ENCODE results near the gene ZNF691. TPM values are rescaled to one million over a fixed set of nuclear protein-coding genes. Genes with fewer than 3 reads are reported as not detected.
A peak's percentile ranks its signal among the peaks of the same experiment; 100 is the strongest.
"Not testable (repeated sequence)": the region's sequence is repeated elsewhere in the genome, so short reads cannot be mapped to it uniquely, and the experiment has no call there.

Gene ZNF691
- total RNA-seq, 1 experiment from 2014 or later, result 13.5 TPM

DNA sequence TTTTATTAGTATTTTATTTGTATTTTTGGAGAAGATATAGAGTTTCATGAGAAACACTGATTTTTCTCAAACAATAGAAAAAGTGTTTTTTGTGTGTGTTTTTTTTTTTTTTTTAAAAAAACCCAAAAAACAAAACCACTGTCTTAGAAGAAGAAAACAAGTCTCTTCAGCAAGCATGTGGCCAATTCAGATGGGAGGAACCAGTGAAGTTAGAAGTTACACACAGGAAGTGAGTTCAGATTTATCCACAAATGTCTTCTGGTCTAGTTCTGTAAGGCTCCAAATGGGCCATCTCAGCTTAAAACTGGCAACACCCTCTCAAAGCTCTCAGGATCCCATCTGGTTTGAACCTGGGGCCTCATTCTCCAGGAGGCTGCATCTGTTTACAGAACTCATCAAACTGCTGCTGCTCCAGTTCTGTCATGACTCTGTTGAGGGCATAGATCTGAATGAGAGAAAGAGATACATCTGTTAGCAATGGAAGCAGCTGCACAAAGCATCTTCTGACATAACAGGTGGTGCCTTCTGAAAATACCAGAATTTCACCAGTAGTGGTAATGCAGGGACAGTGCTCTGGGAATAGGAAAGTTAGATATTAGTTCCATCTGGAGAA, 39.3 kb upstream of the ZNF691 start:
- no peaks in the 10 kb centered on the region for H3K9me3 ChIP-seq (ENCODE audit: low read depth, low read length, poor library complexity, severe bottlenecking)
- TF ChIP-seq EZH2 (IDR thresholded peaks at IDR 0.05; ENCODE audit: borderline replicate concordance, low read depth, low read length, poor library complexity, severe bottlenecking), result no peak
- TF ChIP-seq, protein P1, sequence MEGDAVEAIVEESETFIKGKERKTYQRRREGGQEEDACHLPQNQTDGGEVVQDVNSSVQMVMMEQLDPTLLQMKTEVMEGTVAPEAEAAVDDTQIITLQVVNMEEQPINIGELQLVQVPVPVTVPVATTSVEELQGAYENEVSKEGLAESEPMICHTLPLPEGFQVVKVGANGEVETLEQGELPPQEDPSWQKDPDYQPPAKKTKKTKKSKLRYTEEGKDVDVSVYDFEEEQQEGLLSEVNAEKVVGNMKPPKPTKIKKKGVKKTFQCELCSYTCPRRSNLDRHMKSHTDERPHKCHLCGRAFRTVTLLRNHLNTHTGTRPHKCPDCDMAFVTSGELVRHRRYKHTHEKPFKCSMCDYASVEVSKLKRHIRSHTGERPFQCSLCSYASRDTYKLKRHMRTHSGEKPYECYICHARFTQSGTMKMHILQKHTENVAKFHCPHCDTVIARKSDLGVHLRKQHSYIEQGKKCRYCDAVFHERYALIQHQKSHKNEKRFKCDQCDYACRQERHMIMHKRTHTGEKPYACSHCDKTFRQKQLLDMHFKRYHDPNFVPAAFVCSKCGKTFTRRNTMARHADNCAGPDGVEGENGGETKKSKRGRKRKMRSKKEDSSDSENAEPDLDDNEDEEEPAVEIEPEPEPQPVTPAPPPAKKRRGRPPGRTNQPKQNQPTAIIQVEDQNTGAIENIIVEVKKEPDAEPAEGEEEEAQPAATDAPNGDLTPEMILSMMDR (conservative IDR thresholded peaks at IDR 0.05; ENCODE audit: low read depth, low read length), result no peak
- H3K36me3 ChIP-seq (ENCODE audit: insufficient read depth, low read length, poor library complexity, severe bottlenecking), result no peaks in the 10 kb centered on the region
- H3K27ac ChIP-seq (ENCODE audit: low read depth, low read length, poor library complexity, severe bottlenecking), result no peak overlapping the region
- no peaks in the 10 kb centered on the region for H3K27me3 ChIP-seq (replicated peaks; ENCODE audit: insufficient read depth, low read depth, low read length, poor library complexity)
- no peaks in the 10 kb centered on the region for H3K4me1 ChIP-seq (ENCODE audit: insufficient read depth, low read length, poor library complexity, severe bottlenecking)
- BruUV-seq (replicated peaks), result no TSS peak
- ChIA-PET POLR2A (ENCODE audit: low non-redundant PET) (no interaction called here), CTCF (no interaction called here)
- no peak overlapping the region for H3K4me3 ChIP-seq (ENCODE audit: low read depth, low read length, poor library complexity, severe bottlenecking)
- intact Hi-C loops (cut with micrococcal nuclease; ENCODE audit: unreplicated experiment), result no loop called here
- no peak for DNase-seq (ENCODE audit: low spot score)

DNA sequence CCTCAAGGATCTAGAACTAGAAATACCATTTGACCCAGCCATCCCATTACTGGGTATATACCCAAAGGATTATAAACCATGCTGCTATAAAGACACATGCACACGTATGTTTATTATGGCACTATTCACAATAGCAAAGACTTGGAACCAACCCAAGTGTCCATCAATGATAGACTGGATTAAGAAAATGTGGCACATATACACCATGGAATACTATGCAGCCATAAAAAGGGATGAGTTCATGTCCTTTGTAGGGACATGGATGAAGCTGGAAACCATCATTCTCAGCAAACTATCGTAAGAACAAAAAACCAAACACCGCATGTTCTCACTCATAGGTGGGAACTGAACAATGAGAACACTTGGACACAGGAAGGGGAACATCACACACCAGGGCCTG, 31.6 kb upstream of the ZNF691 start:
- H3K4me1 ChIP-seq (ENCODE audit: insufficient read depth, low read length, poor library complexity, severe bottlenecking), result peaks cover 14% of the 10 kb centered on the region
- H3K27ac ChIP-seq (ENCODE audit: low read depth, low read length, poor library complexity, severe bottlenecking); POLR2A ChIA-PET (ENCODE audit: low non-redundant PET); H3K9me3 ChIP-seq (ENCODE audit: low read depth, low read length, poor library complexity, severe bottlenecking); BruUV-seq (replicated peaks); CTCF ChIA-PET; H3K4me3 ChIP-seq (ENCODE audit: low read depth, low read length, poor library complexity, severe bottlenecking); H3K36me3 ChIP-seq (ENCODE audit: insufficient read depth, low read length, poor library complexity, severe bottlenecking); DNase-seq (ENCODE audit: low spot score); H3K27me3 ChIP-seq (replicated peaks; ENCODE audit: insufficient read depth, low read depth, low read length, poor library complexity); intact Hi-C loops (cut with micrococcal nuclease; ENCODE audit: unreplicated experiment): not testable (repeated sequence)

DNA sequence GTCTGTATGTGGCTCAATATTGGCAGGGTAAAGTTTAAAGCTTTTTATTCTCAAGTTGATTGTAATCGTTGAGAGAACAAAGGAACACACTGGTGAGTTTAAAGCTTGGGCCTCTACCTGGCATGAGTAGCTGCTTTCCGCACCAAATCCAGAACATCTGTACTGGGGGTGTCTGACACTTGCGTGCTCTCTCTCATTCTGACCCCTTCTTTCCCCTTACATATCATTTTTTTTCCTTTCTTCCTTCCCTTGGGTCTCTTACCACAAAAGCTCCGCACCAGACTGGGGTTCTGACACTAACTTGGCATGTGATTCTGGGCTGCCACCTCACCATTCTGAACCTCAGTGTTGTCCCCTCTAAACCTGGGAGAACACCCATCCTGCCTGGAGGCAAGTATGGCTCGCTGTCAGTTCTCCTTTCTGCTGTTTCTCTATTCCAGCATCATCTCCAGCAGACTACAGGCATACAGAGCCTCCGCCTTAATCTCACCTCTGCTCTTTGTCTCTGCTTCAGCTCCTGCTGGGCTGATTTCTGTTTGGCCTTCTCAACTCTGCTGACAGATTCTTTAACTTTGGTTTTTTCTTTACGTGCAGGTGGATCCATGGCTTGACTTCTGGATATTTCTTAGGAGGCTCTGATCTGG, 30.4 kb upstream of the ZNF691 start:
- ChIA-PET POLR2A (ENCODE audit: low non-redundant PET) (no interaction called here), CTCF (no interaction called here)
- Histone ChIP-seq H3K27ac (ENCODE audit: low read depth, low read length, poor library complexity, severe bottlenecking) (peak overlapping the region; percentile 97), H3K4me1 (ENCODE audit: insufficient read depth, low read length, poor library complexity, severe bottlenecking) (peaks cover 24% of the 10 kb centered on the region), H3K27me3 (replicated peaks; ENCODE audit: insufficient read depth, low read depth, low read length, poor library complexity) (no peaks in the 10 kb centered on the region), H3K4me3 (ENCODE audit: low read depth, low read length, poor library complexity, severe bottlenecking) (peak overlapping the region; percentile 71), H3K9me3 (ENCODE audit: low read depth, low read length, poor library complexity, severe bottlenecking) (no peaks in the 10 kb centered on the region), H3K36me3 (ENCODE audit: insufficient read depth, low read length, poor library complexity, severe bottlenecking) (peaks cover 7% of the 10 kb centered on the region)
- DNase-seq (ENCODE audit: low spot score), result peak; percentile 11
- TF ChIP-seq, protein P1 (conservative IDR thresholded peaks at IDR 0.05; ENCODE audit: low read depth, low read length), result no peak
- BruUV-seq (replicated peaks), result TSS peak; percentile 68
- intact Hi-C loops (cut with micrococcal nuclease; ENCODE audit: unreplicated experiment), result no loop called here

Measured in A673 (cell line).